Hepatocyte (in vitro differentiated cells): ENCODE results near the gene AOC1.

ENCODE experiments used
- CTCF ChIP-seq: fragments of 200-600 bp; sonication (generic); IDR thresholded peaks from 2 replicates; pipeline ENCODE4 v1.5.1; 2016; ENCODE audit warnings: antibody characterized with exemption, mild to moderate bottlenecking; ENCODE audit not compliant: poor library complexity
- EZH2 ChIP-seq: fragments of 200-600 bp; sonication (generic); IDR thresholded peaks from 2 replicates; pipeline ENCODE4 v1.6.1; 2016; ENCODE audit warnings: antibody characterized with exemption, mild to moderate bottlenecking, borderline replicate concordance

DNA sequence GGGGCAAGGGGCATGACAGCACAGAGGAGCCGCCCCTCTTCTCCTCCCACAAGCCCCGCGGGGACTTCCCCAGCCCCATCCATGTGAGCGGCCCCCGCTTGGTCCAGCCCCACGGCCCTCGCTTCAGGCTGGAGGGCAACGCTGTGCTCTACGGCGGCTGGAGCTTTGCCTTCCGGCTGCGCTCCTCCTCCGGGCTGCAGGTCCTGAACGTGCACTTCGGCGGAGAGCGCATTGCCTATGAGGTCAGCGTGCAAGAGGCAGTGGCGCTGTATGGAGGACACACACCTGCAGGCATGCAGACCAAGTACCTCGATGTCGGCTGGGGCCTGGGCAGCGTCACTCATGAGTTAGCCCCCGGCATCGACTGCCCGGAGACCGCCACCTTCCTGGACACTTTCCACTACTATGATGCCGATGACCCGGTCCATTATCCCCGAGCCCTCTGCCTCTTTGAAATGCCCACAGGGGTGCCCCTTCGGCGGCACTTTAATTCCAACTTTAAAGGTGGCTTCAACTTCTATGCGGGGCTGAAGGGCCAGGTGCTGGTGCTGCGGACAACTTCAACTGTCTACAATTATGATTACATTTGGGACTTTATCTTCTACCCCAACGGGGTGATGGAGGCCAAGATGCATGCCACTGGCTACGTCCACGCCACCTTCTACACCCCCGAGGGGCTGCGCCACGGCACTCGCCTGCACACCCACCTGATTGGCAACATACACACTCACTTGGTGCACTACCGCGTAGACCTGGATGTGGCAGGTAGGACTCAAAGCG lies 5.1 kb downstream of the AOC1 start:
- TF ChIP-seq CTCF (no peak), EZH2 (no peak)
